GM19372 (cell line): ENCODE measurements around the gene SDK2.

Experiments
- ATAC-seq: cut with Tn5 transposase; IDR thresholded peaks from one replicate; pipeline ENCODE4 v1.9.1; 2021; ENCODE audit warnings: mild to moderate bottlenecking, low read depth, moderate library complexity; ENCODE audit not compliant: unreplicated experiment

The SDK2 gene

DNA sequence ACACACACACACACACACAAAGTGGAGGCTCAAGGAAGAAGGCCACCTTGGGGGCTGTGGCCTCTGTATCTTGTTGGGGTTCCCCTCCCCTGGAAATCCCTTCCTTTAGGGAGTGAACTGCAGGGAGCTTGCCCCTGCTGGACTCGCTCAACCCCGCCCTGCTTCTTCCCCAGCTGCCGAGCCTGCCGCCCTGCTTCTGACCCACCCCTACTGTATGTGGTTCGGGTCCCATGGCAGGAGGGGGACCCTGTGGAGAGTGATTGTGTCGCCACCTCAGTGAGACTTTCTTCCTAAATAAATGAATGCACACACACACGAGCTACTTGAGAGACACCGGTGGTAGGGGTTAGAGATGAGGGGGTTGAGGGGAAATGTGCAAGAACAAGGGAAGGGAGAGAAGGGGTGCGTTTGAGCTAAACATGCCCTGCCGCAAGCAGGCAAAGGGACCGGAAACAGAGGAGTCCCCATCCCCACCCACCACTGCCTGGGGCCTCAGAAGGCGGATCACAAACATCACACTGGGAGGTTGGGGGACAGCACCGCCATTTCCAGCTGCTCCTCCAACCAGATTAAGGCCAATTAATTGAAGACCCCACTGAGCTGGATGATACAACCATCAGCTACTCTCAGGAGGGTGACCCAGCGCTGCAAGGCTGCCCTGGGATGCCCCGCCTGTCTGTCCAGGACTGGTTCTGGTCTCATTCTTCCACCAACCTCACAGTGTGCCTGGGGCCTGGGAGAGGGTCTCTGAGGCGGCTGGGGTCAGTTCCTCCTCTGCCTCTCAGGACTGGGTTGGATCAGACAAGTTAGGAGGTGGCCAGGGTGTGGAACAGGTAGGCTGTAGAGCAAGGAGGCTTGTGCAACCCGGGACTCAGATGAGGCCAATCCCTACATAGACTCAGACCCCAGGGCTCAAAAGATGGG is 98.9 kb downstream of the SDK2 start:
- ATAC-seq: no peak

DNA sequence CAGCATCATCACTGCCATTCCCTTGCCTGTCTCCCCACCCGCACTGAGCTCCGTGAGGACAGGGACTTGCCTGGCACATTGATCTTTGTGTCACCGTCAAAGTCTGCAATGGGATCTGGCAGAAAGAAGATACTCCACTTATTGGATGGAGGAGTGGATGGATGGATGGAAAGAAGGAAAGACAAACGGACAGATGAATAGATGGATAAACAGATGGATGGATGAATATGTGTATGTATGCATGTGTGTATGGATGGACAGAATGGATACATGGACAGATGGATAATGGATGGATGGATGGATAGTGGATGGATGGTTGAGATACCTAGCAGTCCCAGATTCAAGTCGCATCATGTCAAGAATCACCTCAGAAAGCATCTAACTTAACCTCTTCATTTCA is 99.9 kb downstream of the SDK2 start:
- ATAC-seq: no peak

DNA sequence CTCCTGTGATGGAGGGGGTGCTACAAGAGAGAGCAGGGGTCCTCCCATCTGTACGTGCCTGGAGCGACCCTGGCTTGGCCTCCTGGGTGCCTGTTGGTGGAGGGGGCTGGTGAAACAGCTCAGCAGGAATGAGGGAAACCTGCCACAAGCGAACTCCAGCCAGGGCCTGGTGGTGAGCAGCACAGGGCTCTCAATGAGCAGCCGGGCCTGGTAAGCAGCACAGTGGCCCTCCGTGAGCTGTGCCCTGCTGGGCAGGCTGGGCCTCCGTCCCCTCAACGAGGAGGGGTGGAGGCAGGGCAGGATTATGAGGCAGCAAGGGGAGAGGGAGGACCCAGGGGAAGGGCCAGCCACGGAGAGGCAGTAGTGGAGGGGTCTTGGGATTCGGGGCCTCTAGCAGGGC is 101.9 kb downstream of the SDK2 start:
- ATAC-seq: no peak

DNA sequence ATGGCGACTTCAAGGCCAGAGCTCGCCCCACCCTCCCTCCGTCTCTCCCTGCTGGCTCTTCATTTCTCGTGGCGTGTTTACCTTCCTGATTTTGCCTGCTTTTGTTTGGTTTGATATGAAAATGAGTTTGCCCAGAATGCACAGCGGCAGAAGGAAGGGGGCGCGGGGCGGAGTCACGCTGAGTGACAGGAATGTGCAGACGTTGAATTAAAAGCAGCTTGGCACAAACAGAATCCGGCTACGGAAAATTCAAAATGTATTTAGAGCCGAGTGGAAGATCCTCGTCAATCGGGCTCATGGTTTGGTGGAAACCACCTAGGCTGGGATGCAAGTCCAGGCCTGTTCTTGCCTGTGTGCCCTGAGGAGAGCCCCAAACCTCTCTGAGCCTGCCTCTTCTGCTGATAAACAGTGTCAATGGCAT is 102.7 kb downstream of the SDK2 start:
- no peak for ATAC-seq

DNA sequence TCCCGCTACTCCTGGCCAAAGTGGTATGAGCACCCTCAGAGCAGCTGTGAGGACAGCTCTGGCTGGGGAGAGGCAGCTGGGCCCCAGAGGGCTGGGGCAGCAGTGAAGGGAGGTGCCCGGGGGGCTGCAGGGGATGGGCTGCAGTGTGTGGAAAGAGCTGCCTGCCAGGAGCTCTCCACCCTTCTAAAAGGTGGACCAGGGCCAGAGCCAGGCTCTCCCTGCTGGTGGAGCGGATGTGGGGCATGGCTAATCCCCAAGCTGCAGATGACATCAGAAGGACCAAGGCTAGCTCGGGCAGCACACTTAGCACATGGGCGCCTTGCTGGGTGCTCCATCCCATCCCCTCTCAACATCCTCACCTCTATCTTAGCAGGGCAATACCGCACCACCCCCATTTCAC is 103.1 kb downstream of the SDK2 start:
- ATAC-seq: no peak

DNA sequence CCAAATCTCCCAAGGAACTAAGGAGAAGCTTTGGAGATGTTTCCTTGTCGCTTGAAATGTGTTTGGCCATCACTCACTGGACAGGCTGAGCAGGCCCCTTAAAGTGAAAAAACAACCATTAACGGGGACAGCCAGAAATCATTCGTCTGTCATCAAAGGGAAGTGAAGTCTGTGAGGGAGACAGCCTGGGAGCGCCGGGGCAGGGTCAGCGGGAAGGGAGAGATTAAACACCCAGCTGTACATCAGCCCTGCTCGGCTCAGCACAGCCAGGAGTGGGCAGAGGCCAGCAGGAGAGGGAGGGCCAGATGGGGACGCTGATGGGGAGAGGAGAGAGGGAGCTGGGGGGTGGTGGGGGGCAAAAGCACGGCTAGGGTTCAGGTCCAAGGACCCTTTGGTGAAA is 105.1 kb downstream of the SDK2 start:
- no peak for ATAC-seq

DNA sequence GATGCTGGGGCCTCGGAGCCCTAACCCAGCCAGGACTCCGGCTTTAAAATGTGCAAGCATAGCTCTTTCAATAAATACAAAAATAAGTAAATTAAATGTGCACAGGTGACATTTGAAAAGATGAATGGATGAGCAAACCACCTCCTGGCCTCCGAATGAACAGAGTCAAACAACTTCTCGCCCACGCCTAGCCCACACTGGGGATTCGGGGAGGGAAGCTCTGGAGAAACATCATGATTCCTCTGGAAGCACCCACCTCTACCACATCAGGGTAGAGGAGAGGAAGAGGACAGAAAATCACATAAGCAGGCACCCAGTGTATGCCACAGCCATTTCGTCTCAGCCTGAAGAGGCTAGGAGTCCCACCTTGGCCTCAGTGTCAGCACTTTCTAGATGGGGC is 105.8 kb downstream of the SDK2 start:
- ATAC-seq: no peak

DNA sequence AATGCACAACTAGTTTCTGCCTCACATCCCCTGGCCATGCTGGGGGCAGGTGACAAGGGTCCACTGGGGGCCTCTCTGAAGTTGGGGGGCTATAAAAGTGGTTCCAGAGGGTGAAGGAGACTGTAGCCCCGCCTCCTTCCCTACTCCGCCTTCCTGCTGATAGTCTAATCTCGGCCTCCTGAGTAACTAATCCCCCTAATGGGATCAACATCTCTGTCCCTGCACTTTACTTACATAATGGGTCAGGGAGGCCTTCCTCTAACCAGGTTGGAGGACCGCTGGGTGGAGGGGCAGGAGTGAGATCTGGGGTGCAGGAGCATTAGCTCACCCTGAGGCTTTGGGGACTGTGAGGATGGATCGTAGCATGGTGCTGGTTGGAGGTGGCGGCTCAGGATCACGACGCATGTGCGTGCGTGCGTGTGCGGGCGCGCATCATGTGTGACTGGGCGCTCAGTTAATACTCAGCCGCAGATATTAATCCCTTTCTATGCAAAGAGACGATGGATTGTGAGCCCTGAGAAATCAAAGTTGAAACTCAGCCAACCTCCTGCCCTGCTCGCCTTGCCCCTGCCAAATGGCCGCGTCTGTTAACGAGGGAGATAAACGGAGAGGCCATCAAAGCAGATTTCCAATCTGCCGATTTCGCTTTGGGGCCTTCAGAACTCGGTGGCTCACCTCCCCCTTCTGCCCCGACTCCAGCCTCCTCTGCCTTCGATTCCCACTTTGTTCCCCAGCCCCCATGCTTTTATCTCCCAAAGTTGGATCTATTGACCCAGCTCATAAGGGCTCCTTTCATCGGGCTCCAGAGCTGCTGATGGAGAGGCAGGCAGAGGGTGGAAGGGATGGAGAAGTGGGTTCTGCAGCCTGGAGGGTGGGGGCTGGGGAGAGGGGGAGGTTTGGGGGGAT is 107.3 kb downstream of the SDK2 start:
- no peak for ATAC-seq

DNA sequence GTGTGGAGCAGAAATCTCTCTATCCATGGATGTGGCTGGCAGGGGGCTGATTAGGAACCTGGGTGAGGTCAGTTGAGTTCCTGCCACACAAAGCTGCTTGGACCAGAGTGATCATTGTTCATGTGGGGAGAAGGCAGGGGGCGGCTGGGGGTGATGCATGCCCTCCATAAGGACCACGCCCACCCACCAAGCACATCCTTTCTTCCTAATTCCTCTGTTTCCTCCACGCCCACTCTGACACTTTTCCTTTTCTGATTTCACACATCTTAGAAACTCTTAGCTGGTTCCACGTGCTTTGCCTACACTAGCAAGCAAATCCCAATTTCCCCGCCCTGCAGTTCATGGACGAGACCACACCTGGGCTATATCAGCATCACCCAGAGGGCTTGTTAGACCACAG is 108.5 kb downstream of the SDK2 start:
- ATAC-seq: no peak

DNA sequence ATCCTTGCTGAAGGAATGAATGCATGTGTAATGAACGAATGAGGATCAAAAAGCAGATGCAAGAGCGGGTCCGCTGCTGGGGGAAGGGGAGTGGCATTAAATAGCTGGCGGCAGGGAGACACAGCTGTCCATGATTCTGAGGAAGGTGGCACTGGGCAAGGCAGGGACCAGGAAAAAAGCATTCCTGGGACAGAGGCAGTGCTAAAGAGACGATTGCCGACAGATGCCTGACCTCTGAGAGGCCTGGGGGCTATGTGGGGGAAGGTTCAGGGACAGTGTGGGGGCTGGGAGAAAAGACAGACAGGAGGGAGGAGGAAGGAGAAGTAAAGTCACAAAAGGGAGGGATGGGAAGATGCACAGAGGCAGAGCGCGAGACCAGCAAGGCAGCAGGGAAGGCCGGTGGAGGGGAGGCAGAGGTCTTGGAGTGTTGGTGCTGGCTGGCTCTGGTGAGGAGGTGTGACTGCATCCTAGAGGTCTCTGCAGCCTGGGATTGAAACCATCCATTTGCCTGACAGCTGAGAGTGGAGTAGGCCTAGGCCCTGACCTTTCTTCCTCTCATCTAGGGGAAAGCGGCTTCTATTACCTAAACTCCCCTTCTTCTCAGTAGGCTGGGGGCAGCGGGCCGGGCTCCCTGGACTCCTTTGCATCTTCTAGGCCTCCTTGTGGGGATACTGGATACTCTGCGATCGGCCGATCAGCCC is 109.9 kb downstream of the SDK2 start:
- ATAC-seq: no peak

DNA sequence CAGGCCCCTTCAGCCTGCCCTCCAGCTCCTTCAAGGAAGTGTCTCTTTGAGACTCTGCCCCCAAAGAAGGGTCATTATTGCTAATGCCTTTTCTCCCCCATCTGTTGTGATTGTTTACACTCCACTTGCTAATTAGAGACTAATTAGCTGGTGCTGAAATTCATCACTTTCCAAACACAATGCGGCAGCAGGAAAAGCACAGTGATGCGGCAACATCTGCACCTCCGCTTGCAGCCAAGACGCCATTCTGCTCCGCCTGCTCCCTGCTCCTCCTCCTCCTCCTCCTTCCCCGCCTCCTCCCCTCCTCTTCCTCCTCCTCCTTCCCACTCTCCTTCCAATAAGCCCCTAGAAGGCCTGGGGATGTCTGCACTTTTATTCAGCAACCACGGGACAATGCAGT is 110.5 kb downstream of the SDK2 start:
- ATAC-seq: no peak

DNA sequence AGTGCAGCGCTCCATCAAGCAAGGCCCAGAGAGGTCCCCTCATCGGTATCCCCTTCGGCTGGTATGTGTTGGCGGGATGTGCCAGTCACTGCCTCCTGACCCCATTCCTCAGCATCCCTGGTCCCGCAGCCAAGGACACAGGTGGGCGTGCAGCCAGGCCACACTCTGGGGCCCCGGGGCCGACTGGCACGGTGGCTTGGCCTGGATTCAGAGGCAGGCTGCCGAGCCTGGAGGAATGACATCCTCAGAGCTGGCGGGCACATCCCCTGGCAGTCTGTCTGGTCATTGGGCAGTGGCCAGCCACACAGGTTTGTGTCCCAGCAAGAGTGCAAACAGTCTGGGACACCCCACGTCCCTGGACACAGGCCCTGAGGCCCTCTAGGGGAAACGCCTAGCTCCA is 111.1 kb downstream of the SDK2 start:
- no peak for ATAC-seq

DNA sequence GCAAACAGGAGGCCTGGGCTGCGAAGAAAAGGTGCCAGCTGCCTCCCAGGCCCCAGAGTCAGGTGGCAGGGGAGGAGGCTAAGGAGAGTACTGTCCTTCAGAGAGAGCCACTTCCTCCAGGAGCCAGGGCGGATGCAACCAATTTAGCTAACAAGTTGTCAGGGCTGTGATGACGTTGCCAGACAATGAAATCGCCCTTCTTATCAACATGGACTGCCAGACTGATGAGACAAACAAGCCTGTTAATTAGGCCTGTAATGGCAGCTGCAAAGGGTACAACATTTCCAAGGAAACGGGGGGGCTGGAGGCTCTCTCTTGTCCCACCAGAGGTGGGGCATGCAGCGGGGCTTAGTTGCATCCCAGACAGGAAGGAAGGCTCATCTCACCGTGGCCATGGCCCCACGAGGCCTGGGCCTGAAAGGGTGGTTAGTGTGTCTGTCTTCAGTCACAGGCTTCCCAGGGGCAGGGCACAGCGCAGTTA is 111.8 kb downstream of the SDK2 start:
- ATAC-seq: no peak

DNA sequence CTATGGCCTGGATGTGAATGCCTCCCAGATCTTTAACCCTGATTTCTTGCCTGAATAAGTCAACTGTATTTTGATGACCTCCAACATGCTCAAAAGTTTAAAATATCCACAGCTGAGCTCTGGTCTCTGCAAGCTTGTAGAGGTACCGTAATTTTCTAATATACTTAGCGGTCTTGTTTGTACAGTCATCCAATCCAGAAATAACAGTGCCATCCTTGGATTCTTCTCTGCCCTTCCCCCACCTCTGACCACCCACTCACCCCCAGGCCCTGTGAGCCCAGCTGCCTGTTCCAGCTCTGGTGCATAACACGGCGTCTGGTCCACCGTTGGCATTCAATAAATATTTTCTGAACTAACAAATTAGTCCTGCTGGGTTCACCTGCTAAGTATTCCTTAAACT is 113.1 kb downstream of the SDK2 start:
- no peak for ATAC-seq

DNA sequence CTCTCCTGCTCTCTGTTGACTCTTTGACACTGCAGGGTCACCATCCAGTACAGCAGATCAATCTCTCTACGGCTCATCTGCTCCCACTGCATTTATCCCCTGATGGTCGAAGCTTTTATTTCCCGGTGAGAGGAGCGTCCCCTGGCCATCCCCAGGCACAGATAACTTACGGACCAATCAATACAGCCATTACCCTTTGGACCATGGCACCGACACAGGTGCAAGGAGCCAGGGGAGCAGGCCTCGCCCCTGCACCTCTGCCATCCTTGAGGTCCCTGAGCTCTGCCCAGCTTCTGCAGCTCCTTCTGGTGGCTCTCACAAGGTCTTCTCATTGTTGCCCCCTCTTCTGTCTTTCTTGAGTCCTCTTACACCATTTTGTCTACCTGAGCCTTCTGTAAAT is 115.6 kb downstream of the SDK2 start:
- no peak for ATAC-seq

DNA sequence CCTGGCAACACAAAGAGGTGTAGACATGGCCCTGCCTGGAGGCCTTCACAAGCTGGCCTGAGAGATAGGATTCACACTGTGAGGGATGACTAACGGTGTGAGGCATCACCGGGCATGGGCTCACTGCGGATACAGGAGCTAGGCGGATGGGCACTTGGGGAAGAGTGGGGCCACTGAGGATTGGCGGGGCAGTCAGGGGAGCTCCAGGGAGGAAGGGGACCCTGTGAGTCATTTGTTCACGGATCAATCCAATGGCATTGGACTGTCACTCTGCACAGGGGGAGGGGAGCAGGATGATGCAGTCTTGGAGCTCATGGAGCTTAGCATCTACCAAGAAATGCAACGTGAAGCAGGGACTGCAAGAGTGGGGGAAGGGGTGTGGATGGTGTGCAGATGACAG is 117.3 kb downstream of the SDK2 start:
- ATAC-seq: no peak

DNA sequence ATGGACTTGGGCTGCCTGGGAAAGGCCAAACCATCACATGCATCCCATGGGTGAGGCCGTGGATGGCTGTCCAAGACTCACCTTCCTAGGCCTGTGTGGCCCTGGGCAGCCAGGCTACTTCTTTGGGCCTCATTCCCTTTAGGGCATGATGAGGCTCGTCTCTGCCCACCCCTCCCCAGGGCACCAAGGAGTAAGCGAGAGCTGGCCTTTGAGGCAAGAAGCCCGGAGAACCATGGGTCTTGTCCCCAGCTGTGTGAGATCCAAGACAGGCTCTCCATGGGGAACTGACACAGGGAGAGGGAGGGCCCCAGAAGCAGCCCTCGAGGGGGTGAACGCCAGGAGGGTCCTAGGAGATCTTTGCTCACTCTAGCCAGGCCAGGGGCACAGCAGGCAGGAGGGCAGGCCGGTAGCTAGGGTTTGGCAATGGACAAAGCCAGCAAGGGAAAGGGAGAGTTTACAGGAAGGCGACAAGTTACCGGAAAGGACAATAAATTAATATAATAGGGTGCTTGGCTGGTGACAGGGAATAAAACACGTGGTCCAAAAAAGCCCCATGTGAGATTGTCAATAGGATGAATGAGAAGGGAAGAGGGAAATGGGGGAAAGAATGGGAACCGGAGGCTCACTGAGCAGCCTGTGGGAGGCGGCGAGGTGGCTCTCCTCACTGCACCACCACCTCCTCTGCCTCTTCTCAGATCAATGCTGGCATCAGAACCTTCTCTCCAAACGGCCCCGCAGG is 119.1 kb downstream of the SDK2 start:
- ATAC-seq: no peak

DNA sequence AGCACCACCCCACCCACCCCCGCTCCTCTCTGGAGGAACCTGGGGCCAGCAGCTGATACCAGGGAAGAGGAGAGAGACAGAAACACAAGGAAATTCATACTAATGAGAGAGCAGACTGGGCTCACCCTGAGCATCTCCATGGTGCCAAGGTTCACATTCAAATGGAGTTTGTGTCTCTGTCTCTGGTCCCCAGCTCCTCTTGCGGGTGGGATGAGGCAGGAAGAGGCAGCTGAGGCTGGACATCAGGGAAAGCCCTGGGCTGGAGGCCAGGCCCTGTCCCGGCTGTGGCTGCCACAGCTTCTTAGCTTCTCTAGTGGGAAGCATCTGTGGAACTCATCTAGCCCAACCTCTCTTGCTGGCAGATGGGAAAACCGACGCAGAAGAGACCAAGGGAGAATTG is 121.5 kb downstream of the SDK2 start:
- ATAC-seq: no peak

DNA sequence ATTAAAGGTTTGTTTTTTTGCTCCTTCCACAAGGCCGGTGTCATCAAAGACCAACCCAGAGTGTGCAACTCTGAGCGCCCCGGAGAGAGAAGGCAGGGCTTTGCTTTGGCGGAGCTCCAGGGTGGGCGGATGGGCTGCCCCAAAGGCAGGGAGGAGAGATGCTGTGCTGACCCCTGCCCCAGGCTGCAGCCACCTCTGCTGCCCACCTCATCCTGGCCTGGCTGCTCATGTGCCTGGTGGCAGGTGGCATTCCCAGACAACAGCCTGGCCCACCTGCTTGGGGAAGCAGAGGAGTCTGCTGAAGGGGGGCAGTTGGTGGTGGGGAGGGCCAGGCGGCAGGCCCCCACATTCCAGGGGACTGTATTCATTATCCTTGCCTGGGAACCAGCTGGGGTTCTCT is 122.1 kb downstream of the SDK2 start:
- no peak for ATAC-seq

DNA sequence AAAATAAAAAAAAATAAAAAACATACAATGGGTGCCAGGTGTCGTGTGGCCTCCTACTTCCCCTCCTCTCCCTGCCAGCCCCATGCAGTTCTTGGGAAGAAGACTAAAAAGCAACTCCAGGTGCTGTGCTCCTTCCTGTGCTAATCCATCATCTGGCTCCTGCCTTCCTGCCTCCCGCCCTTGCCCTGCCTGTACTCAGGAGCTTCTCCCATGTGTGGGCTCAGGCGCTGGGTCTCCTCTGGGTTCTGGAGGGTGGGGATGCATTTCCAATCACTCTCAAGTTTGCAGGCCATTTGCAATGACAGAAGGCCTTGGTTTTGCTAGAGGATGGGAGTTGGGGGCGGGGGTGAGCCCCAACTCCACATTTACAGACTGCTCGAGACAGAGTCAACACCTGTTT is 122.9 kb downstream of the SDK2 start:
- no peak for ATAC-seq
